ENCODE measurements around the gene PARD3. TPM values are rescaled to one million over a fixed set of nuclear protein-coding genes. Genes with fewer than 3 reads are reported as not detected.

PARD3 gene
- total RNA-seq, 1 experiment from 2014 or later, result 51.8 TPM

DNA sequence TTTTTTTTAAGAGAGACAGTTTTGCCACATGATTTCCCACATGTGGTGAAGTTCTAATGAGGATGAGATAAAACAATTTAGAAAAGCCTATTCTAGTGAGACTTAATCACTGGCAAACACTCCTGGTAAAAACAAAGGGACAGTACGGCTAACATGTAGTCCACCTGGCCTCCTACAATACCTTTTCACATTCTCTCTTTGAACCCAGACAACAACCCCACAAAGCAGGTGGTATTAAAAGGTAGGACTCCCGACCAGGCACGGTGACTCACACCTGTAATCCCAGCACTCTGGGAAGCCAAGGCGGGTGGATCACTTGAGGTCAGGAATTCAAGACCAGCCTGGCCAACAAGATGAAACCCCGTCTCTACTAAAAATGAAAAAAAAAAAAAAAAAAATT is 12.4 kb downstream of the PARD3 start (continued):
- TF ChIP-seq ATF3 (CRISPR knock-in tag; conservative IDR thresholded peaks at IDR 0.05) (no peak), NFYB (CRISPR knock-in tag; conservative IDR thresholded peaks at IDR 0.05; ENCODE audit: low read depth) (no peak)

DNA sequence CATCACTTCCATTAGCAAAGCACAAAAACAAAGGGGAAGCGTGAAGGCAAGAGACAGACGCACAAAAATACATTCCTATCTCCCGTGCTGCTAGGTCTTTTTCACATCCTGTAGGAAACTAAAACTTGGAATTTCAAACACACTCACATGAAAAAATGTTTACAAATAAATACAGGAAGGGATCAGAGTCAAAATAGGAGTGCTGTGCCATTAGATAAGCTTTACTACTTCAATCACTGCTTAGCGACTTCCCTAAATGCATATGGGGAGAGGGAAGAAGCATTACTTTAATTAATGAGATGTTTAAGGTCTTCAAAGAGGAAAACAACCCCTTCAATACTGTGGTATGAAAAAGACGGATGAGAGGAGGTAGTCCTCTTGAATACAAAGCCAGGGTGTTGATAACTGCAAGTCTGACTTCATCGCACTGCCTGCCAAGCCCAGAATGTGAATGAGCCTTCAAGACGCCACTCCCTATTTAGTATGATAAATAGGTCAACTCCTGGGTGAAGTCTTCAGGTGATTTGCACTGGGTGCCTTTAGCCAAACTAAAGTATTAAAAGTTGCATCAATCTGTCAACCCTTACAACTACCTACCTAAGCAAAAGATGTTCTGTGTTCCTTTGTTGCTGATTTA is 13.9 kb downstream of the PARD3 start:
- POLR2A ChIA-PET, result no interaction called here

DNA sequence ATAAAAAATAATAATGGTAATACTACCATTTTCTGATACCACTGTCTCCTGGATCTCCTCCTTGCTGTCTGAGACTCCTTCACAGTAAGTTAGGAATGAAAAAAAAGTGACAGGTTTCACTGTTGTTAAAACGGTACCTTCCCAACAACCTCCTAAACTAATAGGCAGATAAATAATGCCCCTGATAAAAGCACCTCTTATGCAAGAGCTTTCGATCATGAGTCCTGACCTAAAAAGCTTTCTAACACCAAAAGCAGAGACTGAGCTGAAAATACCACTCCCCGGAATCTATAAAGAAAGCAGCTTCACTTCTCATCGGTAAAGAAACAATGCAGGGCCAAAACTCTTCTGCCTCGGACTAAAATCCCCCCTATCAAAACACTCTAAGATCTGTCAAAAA is 14.5 kb downstream of the PARD3 start:
- Mint-ChIP-seq H3K9me3 (peaks cover 4% of the 10 kb centered on the region; the same call in 1 of the 2 replicates), H3K27me3 (ENCODE audit: low read depth) (no peaks in the 10 kb centered on the region), H3K4me3 (no peak overlapping the region), H3K27ac (peak overlapping the region; percentile 61), H3K36me3 (peaks cover 12% of the 10 kb centered on the region), H3K4me1 (peaks cover 32% of the 10 kb centered on the region)
- ATAC-seq (no peak), DNase-seq (ENCODE audit: low spot score) (no peak)
- ChIA-PET CTCF (no interaction called here), POLR2A (interaction anchor here (0.5 kb wide), 1 partner anchor 207 kb away, joined by 3 read pairs; no protein-coding TSS in a partner anchor)
- TF ChIP-seq RELA (CRISPR knock-in tag; IDR thresholded peaks at IDR 0.05; ENCODE audit: borderline replicate concordance), result no peak
- TF ChIP-seq SMAD3 (CRISPR knock-in tag; IDR thresholded peaks at IDR 0.05; ENCODE audit: borderline replicate concordance), result no peak
- TF ChIP-seq, protein P1, sequence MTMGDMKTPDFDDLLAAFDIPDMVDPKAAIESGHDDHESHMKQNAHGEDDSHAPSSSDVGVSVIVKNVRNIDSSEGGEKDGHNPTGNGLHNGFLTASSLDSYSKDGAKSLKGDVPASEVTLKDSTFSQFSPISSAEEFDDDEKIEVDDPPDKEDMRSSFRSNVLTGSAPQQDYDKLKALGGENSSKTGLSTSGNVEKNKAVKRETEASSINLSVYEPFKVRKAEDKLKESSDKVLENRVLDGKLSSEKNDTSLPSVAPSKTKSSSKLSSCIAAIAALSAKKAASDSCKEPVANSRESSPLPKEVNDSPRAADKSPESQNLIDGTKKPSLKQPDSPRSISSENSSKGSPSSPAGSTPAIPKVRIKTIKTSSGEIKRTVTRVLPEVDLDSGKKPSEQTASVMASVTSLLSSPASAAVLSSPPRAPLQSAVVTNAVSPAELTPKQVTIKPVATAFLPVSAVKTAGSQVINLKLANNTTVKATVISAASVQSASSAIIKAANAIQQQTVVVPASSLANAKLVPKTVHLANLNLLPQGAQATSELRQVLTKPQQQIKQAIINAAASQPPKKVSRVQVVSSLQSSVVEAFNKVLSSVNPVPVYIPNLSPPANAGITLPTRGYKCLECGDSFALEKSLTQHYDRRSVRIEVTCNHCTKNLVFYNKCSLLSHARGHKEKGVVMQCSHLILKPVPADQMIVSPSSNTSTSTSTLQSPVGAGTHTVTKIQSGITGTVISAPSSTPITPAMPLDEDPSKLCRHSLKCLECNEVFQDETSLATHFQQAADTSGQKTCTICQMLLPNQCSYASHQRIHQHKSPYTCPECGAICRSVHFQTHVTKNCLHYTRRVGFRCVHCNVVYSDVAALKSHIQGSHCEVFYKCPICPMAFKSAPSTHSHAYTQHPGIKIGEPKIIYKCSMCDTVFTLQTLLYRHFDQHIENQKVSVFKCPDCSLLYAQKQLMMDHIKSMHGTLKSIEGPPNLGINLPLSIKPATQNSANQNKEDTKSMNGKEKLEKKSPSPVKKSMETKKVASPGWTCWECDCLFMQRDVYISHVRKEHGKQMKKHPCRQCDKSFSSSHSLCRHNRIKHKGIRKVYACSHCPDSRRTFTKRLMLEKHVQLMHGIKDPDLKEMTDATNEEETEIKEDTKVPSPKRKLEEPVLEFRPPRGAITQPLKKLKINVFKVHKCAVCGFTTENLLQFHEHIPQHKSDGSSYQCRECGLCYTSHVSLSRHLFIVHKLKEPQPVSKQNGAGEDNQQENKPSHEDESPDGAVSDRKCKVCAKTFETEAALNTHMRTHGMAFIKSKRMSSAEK (CRISPR knock-in tag; IDR thresholded peaks at IDR 0.05; ENCODE audit: borderline replicate concordance), result no peak
- TF ChIP-seq MAX (CRISPR knock-in tag; IDR thresholded peaks at IDR 0.05), result no peak
- no peak for TF ChIP-seq HMGA2 (CRISPR knock-in tag; IDR thresholded peaks at IDR 0.05)
- TF ChIP-seq, protein P2, sequence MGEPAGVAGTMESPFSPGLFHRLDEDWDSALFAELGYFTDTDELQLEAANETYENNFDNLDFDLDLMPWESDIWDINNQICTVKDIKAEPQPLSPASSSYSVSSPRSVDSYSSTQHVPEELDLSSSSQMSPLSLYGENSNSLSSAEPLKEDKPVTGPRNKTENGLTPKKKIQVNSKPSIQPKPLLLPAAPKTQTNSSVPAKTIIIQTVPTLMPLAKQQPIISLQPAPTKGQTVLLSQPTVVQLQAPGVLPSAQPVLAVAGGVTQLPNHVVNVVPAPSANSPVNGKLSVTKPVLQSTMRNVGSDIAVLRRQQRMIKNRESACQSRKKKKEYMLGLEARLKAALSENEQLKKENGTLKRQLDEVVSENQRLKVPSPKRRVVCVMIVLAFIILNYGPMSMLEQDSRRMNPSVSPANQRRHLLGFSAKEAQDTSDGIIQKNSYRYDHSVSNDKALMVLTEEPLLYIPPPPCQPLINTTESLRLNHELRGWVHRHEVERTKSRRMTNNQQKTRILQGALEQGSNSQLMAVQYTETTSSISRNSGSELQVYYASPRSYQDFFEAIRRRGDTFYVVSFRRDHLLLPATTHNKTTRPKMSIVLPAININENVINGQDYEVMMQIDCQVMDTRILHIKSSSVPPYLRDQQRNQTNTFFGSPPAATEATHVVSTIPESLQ (CRISPR knock-in tag; IDR thresholded peaks at IDR 0.05), result no peak

More for the DNA sequence above, 13.9 kb downstream of the PARD3 start:
- ATAC-seq (peak; percentile 60; the same call in 1 of the 2 replicates), DNase-seq (ENCODE audit: low spot score) (no peak)
- Mint-ChIP-seq H3K27ac (peak overlapping the region; percentile 61), H3K4me3 (no peak overlapping the region), H3K36me3 (peaks cover 8% of the 10 kb centered on the region), H3K9me3 (no peaks in the 10 kb centered on the region), H3K4me1 (peaks cover 32% of the 10 kb centered on the region), H3K27me3 (ENCODE audit: low read depth) (no peaks in the 10 kb centered on the region)
- TF ChIP-seq MLX (CRISPR knock-in tag; IDR thresholded peaks at IDR 0.05) (no peak), TP53 (CRISPR knock-in tag; IDR thresholded peaks at IDR 0.05) (no peak), ERG (CRISPR knock-in tag; IDR thresholded peaks at IDR 0.05) (no peak), ATF1 (CRISPR knock-in tag; IDR thresholded peaks at IDR 0.05) (no peak), TCF7 (CRISPR knock-in tag; IDR thresholded peaks at IDR 0.05; ENCODE audit: low read depth) (no peak), NR2C2 (CRISPR knock-in tag; IDR thresholded peaks at IDR 0.05) (no peak), FOXK1 (CRISPR knock-in tag; IDR thresholded peaks at IDR 0.05) (no peak), KAT7 (CRISPR knock-in tag; IDR thresholded peaks at IDR 0.05; ENCODE audit: borderline replicate concordance) (no peak)
- TF ChIP-seq, protein P3, sequence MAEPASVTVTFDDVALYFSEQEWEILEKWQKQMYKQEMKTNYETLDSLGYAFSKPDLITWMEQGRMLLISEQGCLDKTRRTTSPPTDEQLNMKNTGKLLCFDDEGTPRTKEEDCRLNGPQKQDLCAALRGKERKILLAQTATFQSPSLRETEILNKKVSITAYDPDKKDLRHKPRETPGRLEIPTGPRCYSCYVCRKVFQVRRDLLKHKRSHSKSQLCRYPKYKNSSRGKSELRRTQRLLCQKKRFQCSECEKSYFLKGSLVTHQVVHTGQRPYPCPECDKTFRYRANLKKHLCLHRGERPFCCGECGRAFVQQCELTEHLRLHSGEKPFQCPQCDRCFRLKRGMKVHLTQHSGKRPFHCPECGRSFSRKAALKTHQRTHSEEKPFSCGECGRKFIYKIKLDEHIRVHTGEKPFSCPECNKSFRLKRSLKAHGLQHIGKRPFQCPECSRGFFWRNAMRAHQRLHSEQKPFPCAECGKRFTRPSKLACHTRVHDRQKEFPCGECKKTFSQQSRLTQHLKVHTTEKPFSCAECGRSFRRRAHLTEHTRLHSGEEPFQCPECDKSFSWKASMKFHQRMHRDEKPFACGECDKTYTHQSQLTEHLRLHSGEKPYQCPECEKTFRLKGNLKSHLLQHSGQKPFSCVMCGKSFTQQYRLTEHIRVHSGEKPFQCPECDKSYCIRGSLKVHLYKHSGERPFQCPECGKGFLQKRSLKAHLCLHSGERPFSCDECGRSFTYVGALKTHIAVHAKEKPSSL (CRISPR knock-in tag; conservative IDR thresholded peaks at IDR 0.05), result no peak
- TF ChIP-seq, protein P4, sequence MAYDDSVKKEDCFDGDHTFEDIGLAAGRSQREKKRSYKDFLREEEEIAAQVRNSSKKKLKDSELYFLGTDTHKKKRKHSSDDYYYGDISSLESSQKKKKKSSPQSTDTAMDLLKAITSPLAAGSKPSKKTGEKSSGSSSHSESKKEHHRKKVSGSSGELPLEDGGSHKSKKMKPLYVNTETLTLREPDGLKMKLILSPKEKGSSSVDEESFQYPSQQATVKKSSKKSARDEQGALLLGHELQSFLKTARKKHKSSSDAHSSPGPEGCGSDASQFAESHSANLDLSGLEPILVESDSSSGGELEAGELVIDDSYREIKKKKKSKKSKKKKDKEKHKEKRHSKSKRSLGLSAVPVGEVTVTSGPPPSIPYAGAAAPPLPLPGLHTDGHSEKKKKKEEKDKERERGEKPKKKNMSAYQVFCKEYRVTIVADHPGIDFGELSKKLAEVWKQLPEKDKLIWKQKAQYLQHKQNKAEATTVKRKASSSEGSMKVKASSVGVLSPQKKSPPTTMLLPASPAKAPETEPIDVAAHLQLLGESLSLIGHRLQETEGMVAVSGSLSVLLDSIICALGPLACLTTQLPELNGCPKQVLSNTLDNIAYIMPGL (CRISPR knock-in tag; IDR thresholded peaks at IDR 0.05), result no peak
- CTCF ChIA-PET, result interaction anchor here (1.4 kb wide), 1 partner anchor 68 kb away, joined by 10 read pairs; no protein-coding TSS in a partner anchor
